KMS-11 (cell line): ENCODE data around the gene FAM107B.

Source experiments
- H2AFZ ChIP-seq: fragments of 200-600 bp; sonication (generic); 2 replicates; pipeline ENCODE4 v1.6.1; 2016; ENCODE audit warnings: antibody characterized with exemption, mixed run types, low read depth
- H3K27ac ChIP-seq: fragments of 200-600 bp; sonication (generic); 2 replicates; pipeline ENCODE4 v1.6.1; 2016; ENCODE audit warnings: mild to moderate bottlenecking, mixed run types
- H3K27me3 ChIP-seq: fragments of 200-600 bp; sonication (generic); 2 replicates; pipeline ENCODE4 v1.6.1; 2017; ENCODE audit warnings: mild to moderate bottlenecking, low read depth, mixed run types, moderate library complexity; ENCODE audit not compliant: insufficient read depth
- H3K36me3 ChIP-seq: fragments of 200-600 bp; sonication (generic); 2 replicates; pipeline ENCODE4 v1.6.1; 2017; ENCODE audit warnings: mild to moderate bottlenecking, mixed run types; ENCODE audit not compliant: insufficient read depth
- H3K4me1 ChIP-seq: fragments of 200-600 bp; sonication (generic); 2 replicates; pipeline ENCODE4 v1.6.1; 2016; ENCODE audit warnings: mild to moderate bottlenecking, low read depth, mixed run types; ENCODE audit not compliant: poor library complexity, severe bottlenecking
- H3K4me2 ChIP-seq: fragments of 200-600 bp; sonication (generic); 2 replicates; pipeline ENCODE4 v1.7.0; 2016; ENCODE audit warnings: mild to moderate bottlenecking, mixed run types
- H3K4me3 ChIP-seq: fragments of 200-600 bp; sonication (generic); IDR thresholded peaks from 2 replicates; pipeline ENCODE4 v1.6.1; 2017; ENCODE audit warnings: low read depth, low read length, mixed read lengths; ENCODE audit not compliant: insufficient read depth
- H3K79me2 ChIP-seq: fragments of 200-600 bp; sonication (generic); 2 replicates; pipeline ENCODE4 v1.6.1; 2016; ENCODE audit warnings: low read depth, mixed run types; ENCODE audit not compliant: insufficient read depth
- H3K9ac ChIP-seq: fragments of 200-600 bp; sonication (generic); 2 replicates; pipeline ENCODE4 v1.6.1; 2016; ENCODE audit warnings: mild to moderate bottlenecking, mixed run types
- H4K20me1 ChIP-seq: fragments of 200-600 bp; sonication (generic); 2 replicates; pipeline ENCODE4 v1.6.1; 2016; ENCODE audit warnings: mild to moderate bottlenecking, mixed run types; ENCODE audit not compliant: insufficient read depth
- TF ChIP-seq, protein P1 (sequence below): fragments of 200-600 bp; sonication (generic); conservative IDR thresholded peaks from 2 replicates; pipeline ENCODE4 v1.6.1; 2017; ENCODE audit warnings: low read depth, mild to moderate bottlenecking, antibody characterized with exemption, low read length, moderate library complexity, mixed read lengths

FAM107B gene

GRCh38 chr10:14621037-14621436 is 153.7 kb downstream of the FAM107B start:
- Histone ChIP-seq H3K36me3 (no peaks in the 10 kb centered on the region), H3K27ac (no peak overlapping the region), H3K4me1 (no peaks in the 10 kb centered on the region), H3K4me2 (no peak overlapping the region), H4K20me1 (no peaks in the 10 kb centered on the region), H2AFZ (no peak overlapping the region), H3K27me3 (no peaks in the 10 kb centered on the region), H3K79me2 (no peaks in the 10 kb centered on the region), H3K4me3 (no peak overlapping the region), H3K9ac (no peak overlapping the region)
- TF ChIP-seq, protein P1, sequence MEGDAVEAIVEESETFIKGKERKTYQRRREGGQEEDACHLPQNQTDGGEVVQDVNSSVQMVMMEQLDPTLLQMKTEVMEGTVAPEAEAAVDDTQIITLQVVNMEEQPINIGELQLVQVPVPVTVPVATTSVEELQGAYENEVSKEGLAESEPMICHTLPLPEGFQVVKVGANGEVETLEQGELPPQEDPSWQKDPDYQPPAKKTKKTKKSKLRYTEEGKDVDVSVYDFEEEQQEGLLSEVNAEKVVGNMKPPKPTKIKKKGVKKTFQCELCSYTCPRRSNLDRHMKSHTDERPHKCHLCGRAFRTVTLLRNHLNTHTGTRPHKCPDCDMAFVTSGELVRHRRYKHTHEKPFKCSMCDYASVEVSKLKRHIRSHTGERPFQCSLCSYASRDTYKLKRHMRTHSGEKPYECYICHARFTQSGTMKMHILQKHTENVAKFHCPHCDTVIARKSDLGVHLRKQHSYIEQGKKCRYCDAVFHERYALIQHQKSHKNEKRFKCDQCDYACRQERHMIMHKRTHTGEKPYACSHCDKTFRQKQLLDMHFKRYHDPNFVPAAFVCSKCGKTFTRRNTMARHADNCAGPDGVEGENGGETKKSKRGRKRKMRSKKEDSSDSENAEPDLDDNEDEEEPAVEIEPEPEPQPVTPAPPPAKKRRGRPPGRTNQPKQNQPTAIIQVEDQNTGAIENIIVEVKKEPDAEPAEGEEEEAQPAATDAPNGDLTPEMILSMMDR, result no peak

- H3K36me3 ChIP-seq, result no peaks in the 10 kb centered on the region
- H3K9ac ChIP-seq, result no peak overlapping the region
- no peak overlapping the region for H3K27ac ChIP-seq
- H3K4me3 ChIP-seq, result no peak overlapping the region
- H3K79me2 ChIP-seq, result no peaks in the 10 kb centered on the region
- no peak overlapping the region for H3K4me2 ChIP-seq
- H3K4me1 ChIP-seq, result no peaks in the 10 kb centered on the region
- no peaks in the 10 kb centered on the region for H4K20me1 ChIP-seq
- no peaks in the 10 kb centered on the region for H3K27me3 ChIP-seq
- TF ChIP-seq, protein P1, result no peak
- no peak overlapping the region for H2AFZ ChIP-seq
Observed at GRCh38 chr10:14618674-14619073, 156.0 kb downstream of the FAM107B start.

- no peaks in the 10 kb centered on the region for H3K36me3 ChIP-seq
- no peaks in the 10 kb centered on the region for H3K27me3 ChIP-seq
- H3K4me1 ChIP-seq, result no peaks in the 10 kb centered on the region
- no peak overlapping the region for H3K4me2 ChIP-seq
- H3K27ac ChIP-seq, result no peak overlapping the region
- no peaks in the 10 kb centered on the region for H4K20me1 ChIP-seq
- H2AFZ ChIP-seq, result no peak overlapping the region
- H3K9ac ChIP-seq, result no peak overlapping the region
- no peak overlapping the region for H3K4me3 ChIP-seq
- TF ChIP-seq, protein P1, result no peak
- H3K79me2 ChIP-seq, result no peaks in the 10 kb centered on the region
Observed at GRCh38 chr10:14617852-14618251, 156.8 kb downstream of the FAM107B start.

- H3K79me2 ChIP-seq, result no peaks in the 10 kb centered on the region
- H3K4me1 ChIP-seq, result no peaks in the 10 kb centered on the region
- no peak overlapping the region for H3K9ac ChIP-seq
- no peak overlapping the region for H3K4me2 ChIP-seq
- no peak overlapping the region for H3K4me3 ChIP-seq
- H3K27ac ChIP-seq, result no peak overlapping the region
- no peaks in the 10 kb centered on the region for H4K20me1 ChIP-seq
- H3K36me3 ChIP-seq, result no peaks in the 10 kb centered on the region
- no peak overlapping the region for H2AFZ ChIP-seq
- TF ChIP-seq, protein P1, result no peak
- no peaks in the 10 kb centered on the region for H3K27me3 ChIP-seq
Observed at GRCh38 chr10:14616955-14617730, 157.6 kb downstream of the FAM107B start.
